Right lobe of liver (tissue), 4 donors: ENCODE measurements around the gene VPS35.

ENCODE experiments used
- POLR2A ChIP-seq: fragments of 450-650 bp; IDR thresholded peaks from one replicate; pipeline ENCODE4 v1.6.1; 2017; ENCODE audit warnings: antibody characterized with exemption, mild to moderate bottlenecking
- TF ChIP-seq, protein P1 (sequence below), 4 donors: fragments of 200-600 bp in 3 of 4; fragments of 450-650 bp in 1 of 4; IDR thresholded peaks; one replicate each; pipeline versions ENCODE4 v1.5.1 to v1.8.0; 2016 to 2022; ENCODE audit warnings: antibody characterized with exemption in 4 of 4, mild to moderate bottlenecking in 2 of 4
- donor health status: DM: no; HTN: no; CAD: no.
- donor health status: DM: no; HTN: no; CAD: no.
- donor health status: DM: no; HTN: yes; CAD: no.

DNA sequence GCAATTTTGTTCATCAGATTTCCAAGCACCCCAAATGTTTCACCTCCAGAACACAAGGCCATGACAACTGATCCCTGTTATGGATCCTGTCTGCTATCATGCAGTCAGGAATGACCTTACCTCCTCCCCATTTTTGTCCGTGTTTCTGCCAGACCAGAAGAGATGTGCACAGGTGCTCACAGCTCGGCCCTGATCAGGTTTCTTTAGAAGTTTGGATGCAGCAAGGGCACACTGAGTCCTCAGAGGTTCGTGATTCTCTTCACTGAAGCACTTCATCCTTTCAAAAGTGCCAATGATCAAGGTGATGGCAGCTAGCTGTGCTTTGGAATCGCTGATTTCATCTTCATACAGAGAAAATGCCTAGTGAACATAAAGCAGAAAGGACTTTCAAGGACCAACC lies 26.9 kb downstream of the VPS35 start:
- TF ChIP-seq POLR2A: no peak
- TF ChIP-seq, protein P1, sequence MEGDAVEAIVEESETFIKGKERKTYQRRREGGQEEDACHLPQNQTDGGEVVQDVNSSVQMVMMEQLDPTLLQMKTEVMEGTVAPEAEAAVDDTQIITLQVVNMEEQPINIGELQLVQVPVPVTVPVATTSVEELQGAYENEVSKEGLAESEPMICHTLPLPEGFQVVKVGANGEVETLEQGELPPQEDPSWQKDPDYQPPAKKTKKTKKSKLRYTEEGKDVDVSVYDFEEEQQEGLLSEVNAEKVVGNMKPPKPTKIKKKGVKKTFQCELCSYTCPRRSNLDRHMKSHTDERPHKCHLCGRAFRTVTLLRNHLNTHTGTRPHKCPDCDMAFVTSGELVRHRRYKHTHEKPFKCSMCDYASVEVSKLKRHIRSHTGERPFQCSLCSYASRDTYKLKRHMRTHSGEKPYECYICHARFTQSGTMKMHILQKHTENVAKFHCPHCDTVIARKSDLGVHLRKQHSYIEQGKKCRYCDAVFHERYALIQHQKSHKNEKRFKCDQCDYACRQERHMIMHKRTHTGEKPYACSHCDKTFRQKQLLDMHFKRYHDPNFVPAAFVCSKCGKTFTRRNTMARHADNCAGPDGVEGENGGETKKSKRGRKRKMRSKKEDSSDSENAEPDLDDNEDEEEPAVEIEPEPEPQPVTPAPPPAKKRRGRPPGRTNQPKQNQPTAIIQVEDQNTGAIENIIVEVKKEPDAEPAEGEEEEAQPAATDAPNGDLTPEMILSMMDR (IDR thresholded peaks at IDR 0.05): no peak
